ENCODE data around the gene IRGQ.
"Not testable (repeated sequence)": the region's sequence is repeated elsewhere in the genome, so short reads cannot be mapped to it uniquely, and the experiment has no call there.

IRGQ gene, protein sequence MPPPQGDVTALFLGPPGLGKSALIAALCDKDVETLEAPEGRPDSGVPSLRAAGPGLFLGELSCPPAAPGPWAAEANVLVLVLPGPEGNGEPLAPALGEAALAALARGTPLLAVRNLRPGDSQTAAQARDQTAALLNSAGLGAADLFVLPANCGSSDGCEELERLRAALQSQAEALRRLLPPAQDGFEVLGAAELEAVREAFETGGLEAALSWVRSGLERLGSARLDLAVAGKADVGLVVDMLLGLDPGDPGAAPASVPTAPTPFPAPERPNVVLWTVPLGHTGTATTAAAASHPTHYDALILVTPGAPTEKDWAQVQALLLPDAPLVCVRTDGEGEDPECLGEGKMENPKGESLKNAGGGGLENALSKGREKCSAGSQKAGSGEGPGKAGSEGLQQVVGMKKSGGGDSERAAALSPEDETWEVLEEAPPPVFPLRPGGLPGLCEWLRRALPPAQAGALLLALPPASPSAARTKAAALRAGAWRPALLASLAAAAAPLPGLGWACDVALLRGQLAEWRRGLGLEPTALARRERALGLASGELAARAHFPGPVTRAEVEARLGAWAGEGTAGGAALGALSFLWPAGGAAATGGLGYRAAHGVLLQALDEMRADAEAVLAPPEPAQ

DNA sequence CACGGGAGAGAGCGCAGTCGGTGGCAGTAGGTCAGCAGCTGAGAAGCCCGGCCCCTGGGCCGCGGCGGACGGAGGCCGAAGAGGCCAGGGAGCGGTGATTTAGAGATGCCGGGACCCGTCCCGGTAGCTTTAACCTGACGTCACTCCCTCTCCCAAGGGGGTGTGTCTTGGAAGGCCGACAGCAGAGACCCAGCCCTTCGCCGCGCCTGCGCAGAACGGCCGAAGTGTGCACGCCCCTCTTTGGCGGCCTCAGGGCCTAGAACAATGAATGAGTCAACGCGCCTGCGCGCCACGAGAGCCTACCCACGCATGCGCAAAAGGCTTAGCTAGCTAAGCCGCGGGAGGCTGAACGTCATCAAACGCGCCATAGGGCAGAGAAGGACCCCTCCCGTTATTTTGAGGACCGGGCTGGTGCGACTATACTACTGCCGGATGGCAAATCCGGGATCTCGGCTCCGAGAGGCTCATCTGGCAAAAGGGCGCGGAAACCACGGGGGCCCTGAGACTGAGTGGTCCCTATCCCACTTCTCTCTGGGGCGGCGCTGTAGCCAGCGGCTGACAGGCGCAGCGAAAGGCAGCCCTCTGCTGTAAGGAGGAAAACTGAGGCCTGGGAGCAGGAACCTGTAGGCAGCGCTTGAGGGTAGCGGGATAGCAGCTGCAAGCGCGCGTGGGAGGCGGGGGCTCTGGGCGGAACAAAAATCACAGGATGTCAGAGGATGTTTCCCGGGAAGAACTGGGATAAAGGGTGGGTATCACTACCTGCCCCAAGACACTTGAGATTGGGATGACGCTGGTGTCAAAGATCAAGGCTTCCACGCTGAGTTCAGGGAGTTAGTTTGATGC, at the start of gene IRGQ, which contains the start of gene ZNF576:
IRGQ (minus strand) TSS at position 136 of the 843 bp plus-strand sequence. CDS start 796 bp downstream, outside the sequence.
ZNF576 (plus strand) TSS at position 597 of the 843 bp plus-strand sequence. CDS start 514 bp downstream, outside the sequence.
- peak; percentile 95 for DNase-seq (ENCODE audit: low read depth)
- H3K4me3 ChIP-seq (ENCODE audit: low read depth, low read length) = peak within 1 kb of the TSS; percentile 77

DNA sequence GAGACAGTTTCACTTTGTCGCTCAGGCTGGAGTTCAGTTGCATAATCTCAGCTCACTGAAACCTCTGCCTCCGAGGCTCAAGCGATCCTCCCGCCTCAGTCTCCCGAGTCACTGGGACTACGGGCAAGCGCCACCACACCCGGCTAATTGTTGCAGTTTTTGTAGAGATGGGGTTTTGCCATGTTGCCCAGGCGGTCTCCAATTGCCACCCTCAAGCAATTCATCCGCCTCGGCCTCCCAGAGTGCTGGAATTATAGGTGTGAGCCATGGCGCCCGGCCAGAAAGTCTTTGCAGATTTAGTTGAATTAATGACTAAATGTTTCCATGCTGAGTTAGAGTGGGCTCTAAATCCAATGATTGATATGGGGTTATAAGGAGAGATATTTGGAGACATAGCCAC, 48.2 kb upstream of the IRGQ start:
- no peak overlapping the region for H3K4me3 ChIP-seq (ENCODE audit: low read depth, low read length)
- no peak for DNase-seq (ENCODE audit: low read depth)

DNA sequence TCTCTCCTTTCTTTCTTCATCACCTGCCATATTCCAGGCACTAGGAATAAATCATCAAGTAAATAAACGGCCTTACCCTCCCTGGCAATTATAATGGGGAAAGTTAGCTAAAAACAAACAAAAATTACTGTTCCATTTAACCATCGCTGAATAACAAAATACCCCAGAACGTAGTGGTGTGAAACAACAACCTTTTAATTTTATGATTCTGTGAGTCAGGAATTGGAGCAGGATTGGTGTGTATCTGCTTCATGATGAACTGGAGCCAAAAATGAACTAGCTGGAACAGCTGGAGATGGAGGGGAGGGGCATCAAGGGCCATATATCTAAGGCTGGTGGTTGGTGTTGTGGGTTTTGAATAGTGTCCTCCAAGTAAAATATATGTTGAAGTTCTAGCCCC, 47.4 kb upstream of the IRGQ start:
- no peak for DNase-seq (ENCODE audit: low read depth)
- H3K4me3 ChIP-seq (ENCODE audit: low read depth, low read length) = no peak overlapping the region

DNA sequence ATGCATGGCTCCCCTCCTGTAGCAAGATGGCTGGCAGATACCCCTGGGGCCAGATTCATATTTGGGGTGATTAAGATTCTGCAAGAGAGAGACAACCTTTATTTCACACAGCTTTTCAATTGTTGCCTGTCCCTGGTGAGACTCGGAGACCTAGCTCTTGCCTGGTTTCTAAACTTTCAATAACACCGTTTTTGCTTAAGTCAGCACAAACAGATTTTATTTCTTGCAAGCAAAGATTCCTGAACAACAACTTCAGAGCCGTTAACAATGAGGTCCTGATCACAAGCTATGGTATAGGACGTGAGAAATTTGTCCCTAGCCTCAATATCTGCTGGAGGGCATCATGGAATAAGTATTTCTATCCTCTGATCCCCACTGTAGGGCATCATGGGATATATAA, 46.6 kb upstream of the IRGQ start:
- H3K4me3 ChIP-seq (ENCODE audit: low read depth, low read length) = no peak overlapping the region

DNA sequence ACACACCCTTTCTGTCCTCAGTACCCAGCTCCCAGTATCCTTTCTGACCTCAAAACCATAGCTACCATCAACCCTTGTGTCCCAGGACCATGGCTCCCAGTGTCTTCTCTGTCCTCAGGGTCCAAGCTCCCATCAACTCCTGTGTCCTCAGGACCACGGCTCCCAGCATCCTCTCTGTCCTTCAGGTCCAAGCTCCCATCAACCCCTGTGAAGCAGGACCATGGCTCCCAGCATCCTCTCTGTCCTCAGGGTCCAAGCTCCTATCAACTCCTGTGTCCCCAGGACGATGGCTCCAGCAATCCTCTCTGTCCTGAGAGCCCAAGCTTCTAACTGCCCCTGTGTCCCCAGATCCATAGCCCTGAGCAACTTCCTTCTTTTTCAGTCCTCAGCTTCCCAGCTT, 45.4 kb upstream of the IRGQ start:
- H3K4me3 ChIP-seq (ENCODE audit: low read depth, low read length) = no peak overlapping the region
- no peak for DNase-seq (ENCODE audit: low read depth)

More for the DNA sequence above, 46.6 kb upstream of the IRGQ start:
- no peak for DNase-seq (ENCODE audit: low read depth)

DNA sequence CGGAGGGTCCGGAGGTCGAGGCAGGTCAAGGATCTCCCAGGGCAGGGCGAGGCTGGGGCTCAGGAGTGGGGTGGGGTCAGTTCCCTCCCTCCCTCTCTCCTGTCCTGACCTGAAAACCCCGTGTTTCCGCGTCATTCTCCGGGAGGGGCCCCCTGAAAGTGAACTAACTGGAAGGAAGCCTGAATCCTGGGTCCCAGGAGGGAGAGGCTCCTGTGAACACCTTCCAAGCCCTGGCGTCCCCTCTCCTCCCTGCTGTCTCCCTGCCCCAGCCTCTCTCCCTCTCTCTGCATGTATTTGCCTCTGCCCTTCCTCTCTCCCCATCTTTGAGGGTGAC, 44.5 kb upstream of the IRGQ start:
- DNase-seq (ENCODE audit: low read depth) = no peak
- peak overlapping the region; percentile 50 for H3K4me3 ChIP-seq (ENCODE audit: low read depth, low read length)

DNA sequence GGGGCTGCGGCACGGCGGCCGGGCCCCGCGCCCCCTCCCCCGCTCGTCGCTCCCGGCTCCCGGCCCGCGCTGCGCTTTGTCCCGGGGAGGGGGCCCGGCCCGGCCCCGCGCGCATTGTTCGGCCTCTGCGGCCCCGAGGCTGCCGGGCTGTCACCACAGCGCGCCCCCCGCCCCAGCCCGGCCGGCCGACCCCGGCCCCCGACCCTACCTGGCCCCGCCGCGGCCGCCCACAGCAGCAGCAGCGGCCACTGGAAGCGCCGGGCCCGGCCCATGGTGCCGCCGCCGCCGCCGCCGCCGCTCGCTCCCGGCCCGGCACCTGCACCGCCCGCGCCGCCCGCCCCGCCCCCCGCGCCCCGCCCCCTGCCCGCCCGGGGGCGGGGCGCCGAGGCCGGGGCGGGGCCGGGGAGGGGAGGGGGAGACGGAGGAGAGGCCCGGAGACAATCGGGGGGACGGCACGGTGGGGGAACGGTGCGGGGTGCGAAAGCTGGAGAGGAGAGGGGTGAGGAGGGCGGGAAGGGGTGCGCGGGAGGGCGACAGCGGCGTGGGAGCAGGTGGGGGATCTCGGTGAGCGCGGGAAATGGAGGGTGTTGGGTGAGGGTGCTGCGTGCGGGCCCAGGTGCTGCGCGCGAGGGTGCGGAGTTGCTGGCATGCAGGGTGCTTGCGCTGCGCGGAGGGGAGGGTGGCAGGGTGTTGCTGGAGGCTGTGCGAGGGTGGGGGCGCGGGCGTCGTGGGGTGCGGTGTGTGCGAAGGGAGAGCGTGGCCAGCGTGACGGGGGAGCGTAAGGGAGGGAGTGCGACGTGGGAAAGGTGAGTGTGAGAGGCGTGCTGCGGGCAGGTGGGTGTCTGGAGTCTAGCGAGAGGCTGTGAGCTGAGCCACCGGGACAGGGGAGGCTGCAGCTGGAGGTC, 43.8 kb upstream of the IRGQ start, which contains the start of gene CADM4:
CADM4 (minus strand) TSS at position 332 of the 905 bp plus-strand sequence; CDS start at position 272, 60 bp downstream.
- DNase-seq (ENCODE audit: low read depth) = no peak
- H3K4me3 ChIP-seq (ENCODE audit: low read depth, low read length) = peak within 1 kb of the TSS; percentile 50

DNA sequence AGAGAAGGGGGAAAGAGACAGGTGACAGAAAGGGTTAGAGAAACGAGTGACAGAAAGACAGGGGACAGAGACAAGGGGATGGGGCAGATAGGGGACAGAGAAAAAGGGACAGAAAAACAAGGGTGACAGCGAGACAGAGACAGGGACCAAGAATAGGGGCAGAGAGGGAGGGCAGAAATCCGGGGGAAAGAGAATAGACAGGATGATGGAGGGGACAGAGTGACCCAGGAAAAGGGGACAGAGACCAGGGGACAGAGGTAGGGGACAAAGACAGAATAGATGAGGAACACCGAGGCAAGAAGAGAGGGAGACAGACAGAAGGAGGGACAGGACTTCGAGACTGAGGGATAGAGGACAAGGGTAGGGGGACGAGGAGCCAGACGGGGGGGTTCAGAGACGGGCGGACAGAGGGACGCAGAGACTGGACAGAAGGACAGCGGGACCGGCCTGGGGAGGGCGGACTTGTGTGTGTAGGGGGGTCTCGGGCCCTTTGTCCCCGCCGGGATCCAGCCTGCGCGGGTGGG, 43.1 kb upstream of the IRGQ start:
- H3K4me3 ChIP-seq (ENCODE audit: low read depth, low read length) = peak overlapping the region; percentile 15
- DNase-seq (ENCODE audit: low read depth) = no peak

DNA sequence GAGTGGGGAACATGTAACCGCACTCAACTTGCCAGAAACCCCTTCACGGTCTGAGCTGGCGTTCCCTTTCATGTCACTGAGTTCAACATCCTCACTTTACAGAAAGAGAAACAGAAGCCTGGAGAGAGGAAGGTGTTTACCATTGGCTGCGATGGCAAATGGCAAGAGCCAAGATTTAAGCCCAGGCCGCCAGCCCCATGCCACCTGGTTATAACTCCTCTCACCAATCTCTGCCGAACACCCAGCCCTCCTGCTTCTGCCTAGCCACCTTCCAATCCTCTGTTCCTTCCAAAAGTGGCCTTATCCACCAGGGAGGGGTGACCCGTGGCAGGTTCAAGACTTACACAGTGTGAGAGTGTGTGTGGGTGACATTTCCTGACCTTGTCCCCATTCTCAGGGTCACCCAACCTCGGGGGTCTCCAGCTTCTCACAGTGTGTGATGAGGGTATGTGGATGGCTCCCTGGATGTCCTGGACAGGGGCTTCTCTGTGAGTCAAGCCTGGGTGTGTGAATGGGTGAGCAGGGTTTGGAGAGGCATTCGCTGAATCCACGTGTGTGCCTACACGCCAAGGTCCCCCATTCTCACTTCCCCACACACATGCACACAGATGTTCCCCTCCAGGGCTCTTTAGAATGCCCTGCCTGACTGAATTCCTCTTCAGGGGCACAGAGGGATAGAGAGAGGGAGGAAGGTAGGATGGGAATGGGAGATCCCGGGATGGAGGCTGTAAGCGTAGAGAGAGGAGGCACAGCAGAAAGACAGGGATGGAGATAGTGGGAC, 42.5 kb upstream of the IRGQ start:
- DNase-seq (ENCODE audit: low read depth) = no peak
- no peak overlapping the region for H3K4me3 ChIP-seq (ENCODE audit: low read depth, low read length)

DNA sequence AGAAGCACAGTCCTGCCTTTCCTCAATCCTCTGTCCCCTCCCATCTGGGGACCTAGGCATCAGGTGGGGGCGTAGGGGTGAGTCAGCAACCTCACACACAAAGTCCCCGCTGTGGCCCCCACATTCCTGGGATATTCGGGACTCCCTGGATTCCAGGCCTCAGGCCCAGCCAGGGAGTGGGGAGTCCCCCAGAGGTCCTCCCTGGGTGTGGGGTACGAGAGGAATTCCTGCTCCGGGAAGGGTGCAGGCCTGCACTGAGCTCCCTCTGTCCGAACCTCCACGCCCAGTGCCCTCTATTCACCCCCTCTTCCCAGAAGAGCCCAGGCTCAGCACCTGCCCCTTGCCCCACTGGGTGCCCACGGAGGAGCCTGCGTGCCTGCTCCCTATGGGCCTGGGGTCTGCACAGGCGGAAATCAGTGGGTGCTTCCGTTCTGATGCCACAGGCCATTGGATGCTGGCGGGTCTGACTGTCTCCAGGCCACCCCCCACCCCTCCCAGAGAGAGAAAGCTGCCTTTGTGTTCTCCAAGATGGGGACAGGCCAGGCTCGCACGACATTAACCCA, 40.3 kb upstream of the IRGQ start:
- no peak overlapping the region for H3K4me3 ChIP-seq (ENCODE audit: low read depth, low read length)
- DNase-seq (ENCODE audit: low read depth) = no peak

DNA sequence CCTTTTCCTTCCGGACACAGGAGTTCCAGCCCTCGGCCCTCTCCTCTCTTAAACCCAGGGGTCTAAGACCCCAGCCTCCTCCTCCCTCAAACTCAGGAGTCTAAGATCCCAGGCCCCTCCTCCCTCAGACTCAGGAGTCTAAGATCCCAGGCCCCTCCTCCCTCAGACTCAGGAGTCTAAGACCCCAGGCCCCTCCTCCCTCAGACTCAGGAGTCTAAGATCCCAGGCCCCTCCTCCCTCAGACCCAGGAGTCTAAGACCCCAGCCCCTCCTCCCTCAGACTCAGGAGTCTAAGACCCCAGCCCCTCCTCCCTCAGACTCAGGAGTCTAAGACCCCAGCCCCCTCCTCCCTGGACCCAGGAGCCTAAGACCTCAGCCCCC, 39.6 kb upstream of the IRGQ start:
- not testable (repeated sequence) for H3K4me3 ChIP-seq (ENCODE audit: low read depth, low read length); DNase-seq (ENCODE audit: low read depth)

DNA sequence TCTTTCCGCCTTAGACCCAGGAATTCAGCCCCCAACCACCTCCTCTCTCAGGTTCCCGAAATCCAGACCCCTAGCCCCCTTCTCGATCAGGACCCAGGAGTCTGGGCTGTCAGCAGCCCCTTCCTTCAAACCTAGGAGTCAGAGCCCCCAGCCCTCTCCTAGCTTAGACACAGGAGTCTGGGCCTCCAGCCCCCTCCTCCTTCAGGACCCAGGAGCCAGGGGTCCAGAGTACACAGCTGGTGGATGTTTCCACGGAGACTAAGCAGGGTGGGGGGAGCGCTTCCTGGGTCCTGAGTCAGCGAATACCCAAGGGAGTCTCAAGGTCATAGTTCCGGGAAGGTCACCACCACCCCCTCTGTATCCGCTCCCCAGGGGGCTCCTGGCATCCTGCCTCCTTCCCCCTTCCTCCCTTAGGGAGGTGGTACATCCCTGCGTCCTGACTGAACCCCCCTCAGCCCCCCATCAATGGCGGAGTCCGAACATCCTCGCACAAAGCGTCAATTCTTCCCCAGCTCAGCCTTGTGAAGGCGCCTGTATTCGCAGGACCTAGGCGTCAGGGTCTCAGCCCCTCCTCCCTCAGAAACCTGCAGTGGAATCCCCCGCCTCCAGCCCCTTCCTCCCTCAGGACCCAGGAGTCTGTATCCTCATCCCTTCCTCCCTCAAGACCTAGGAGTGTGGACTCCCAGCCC, 39.1 kb upstream of the IRGQ start:
- no peak for DNase-seq (ENCODE audit: low read depth)
- no peak overlapping the region for H3K4me3 ChIP-seq (ENCODE audit: low read depth, low read length)

DNA sequence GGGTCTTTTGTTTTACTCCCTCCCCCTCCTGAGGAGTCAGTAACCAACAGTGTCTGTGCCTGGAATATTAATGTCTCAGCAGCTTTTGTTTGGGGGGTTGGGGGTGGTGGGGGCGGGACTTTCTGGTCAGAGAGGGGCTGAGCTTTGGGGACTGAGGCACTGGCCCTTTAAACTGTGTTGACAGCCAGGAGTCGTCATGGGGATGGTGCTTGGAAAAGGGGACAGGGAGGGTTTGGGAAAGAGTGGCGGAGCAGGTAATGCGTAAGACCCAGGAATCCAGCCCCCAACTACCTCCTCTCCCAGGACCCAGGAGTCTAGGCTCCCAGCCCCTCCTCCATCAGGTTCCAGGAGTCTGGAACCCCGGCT, 38.6 kb upstream of the IRGQ start:
- H3K4me3 ChIP-seq (ENCODE audit: low read depth, low read length) = no peak overlapping the region
- no peak for DNase-seq (ENCODE audit: low read depth)

DNA sequence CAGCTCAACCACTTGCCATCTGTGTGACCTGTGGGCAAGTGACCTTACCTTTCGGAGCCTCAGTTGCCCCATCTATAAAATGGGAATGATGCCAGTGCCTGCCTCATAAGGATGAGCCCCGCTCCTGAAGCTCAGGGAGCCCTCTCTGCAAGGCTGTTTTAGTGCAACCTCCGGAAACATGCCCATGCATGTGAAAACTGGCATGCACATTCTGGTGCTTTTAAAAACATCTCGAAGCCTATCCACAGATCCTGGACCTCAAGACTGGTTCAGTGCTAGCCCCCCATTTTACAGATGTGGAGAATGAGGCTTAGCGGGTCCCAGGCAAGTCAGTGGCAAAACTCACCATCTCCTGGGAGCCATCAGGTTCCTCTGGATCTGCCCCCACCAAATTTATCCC, 38.1 kb upstream of the IRGQ start:
- H3K4me3 ChIP-seq (ENCODE audit: low read depth, low read length) = no peak overlapping the region
- DNase-seq (ENCODE audit: low read depth) = no peak

DNA sequence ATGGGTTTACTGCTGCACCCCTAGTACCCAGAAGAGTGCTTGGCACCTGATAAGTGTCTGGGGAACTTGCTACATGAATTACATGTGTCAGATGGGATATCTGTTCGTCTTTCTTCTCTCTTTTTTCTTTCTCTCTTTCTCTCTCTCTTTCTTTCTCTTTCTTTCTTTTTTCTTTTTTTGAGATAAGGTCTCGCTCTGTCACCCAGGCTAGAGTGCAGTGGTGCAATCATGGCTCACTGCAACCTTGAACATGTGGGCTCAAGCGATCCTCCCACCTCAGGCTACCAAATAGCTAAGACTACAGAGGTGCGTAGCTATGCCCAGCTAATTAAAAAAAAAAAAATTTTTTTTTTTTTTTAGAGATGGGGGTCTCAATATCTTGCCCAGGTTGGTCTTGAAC, 37.6 kb upstream of the IRGQ start:
- no peak overlapping the region for H3K4me3 ChIP-seq (ENCODE audit: low read depth, low read length)

DNA sequence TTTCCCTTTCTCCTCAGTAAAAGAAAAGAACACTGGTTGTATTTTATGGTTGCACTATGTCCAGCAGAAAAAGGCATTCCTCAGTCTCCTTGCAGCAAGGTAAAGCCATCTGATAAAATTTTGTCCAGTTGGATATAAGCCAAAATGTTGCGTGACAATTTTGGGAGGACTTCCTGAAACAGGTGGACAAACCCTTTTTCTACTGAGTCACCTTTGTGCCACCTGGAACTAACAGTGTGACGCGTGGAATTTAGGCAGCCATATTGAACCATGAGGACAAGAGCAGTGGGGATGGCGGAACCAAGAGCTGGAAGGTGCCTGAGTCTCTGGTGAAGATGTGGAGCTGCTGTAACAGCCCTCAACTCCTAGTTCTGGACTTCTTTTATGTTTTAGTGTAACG, 35.6 kb upstream of the IRGQ start:
- H3K4me3 ChIP-seq (ENCODE audit: low read depth, low read length) = no peak overlapping the region
- DNase-seq (ENCODE audit: low read depth) = no peak

More for the DNA sequence above, 37.6 kb upstream of the IRGQ start:
- DNase-seq (ENCODE audit: low read depth) = no peak

DNA sequence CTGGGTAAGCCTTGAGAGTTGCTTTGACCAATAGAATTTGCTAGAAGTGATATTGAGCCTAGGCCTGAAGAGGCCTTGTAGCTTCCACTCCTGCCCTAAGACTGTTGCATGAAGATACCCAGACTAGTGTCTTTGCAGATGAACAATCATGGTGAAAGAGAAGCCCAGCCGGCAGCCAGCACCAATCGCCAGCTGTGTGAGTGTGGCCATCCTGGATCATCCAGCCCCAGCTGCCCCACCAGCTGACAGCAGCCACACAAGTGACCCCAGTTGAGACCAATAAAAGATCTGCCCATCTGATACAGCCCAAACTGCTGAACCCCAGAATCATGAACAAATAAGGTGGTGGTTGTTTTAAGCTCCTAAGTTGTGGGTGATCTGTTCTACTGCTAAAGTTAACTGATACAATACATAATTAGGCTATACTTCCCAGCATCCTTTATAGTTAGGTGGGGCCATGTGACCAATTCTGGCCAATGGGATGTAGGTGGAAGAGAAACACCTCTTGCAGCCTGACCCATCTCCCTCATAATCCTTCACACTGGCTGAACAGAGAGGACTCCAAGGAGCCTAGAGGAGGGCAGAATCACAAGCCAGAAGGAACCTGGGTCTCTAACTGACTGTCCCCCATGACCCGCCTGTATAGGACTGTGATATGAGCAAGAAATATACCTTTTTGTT, 32.9 kb upstream of the IRGQ start:
- DNase-seq (ENCODE audit: low read depth) = no peak
- no peak overlapping the region for H3K4me3 ChIP-seq (ENCODE audit: low read depth, low read length)
